Keratinocyte (primary cell): ENCODE results near the gene PTPRN2. TPM values are rescaled to one million over a fixed set of nuclear protein-coding genes. Genes with fewer than 3 reads are reported as not detected.

Experiments
- DNase-seq: peaks from one replicate; pipeline ENCODE4 v3.0.0-alpha.2; 2011; ENCODE audit warnings: low read depth, missing footprints, low spot score
- FAIRE-seq: peaks from 2 replicates; lab custom pipeline; 2011; peaks lifted over from hg19 to GRCh38; lab: Jason Lieb, UNC
- H2AFZ ChIP-seq: 2 replicates; pipeline ENCODE4 v1.6.0; 2012; ENCODE audit warnings: low read length, control low read depth, inconsistent platforms; ENCODE audit not compliant: control insufficient read depth
- H3K27ac ChIP-seq: 2 replicates; pipeline ENCODE4 v1.5.1; 2011; ENCODE audit warnings: low read length; ENCODE audit not compliant: control insufficient read depth, insufficient read depth
- H3K27me3 ChIP-seq: 3 replicates; pipeline ENCODE4 v1.6.0; 2011; ENCODE audit warnings: low read length; ENCODE audit not compliant: control insufficient read depth, insufficient read depth; ENCODE audit errors: extremely low read depth
- H3K36me3 ChIP-seq, 2 experiments: 2 replicates in 1 of 2; 3 replicates in 1 of 2; pipeline ENCODE4 v1.5.1; 2011; ENCODE audit warnings: low read length in 2 of 2, mild to moderate bottlenecking in 1 of 2; ENCODE audit not compliant: control insufficient read depth in 2 of 2, insufficient read depth in 2 of 2; ENCODE audit errors: extremely low read depth in 1 of 2
- H3K4me1 ChIP-seq: 3 replicates; pipeline ENCODE4 v1.5.1; 2011; ENCODE audit warnings: low read length; ENCODE audit not compliant: control insufficient read depth, insufficient read depth; ENCODE audit errors: extremely low read depth
- H3K4me2 ChIP-seq: 3 replicates; pipeline ENCODE4 v1.6.0; 2011; ENCODE audit warnings: low read depth, low read length; ENCODE audit not compliant: control insufficient read depth, insufficient read depth; ENCODE audit errors: extremely low read depth
- H3K4me3 ChIP-seq, 3 experiments: fragments of 200-600 bp in 1 of 3; sonication (generic) in 1 of 3; 2 replicates in 2 of 3; 3 replicates in 1 of 3; pipeline ENCODE4 v1.5.1; 2011 to 2016; ENCODE audit warnings: low read length in 3 of 3, mild to moderate bottlenecking in 3 of 3, control low read depth in 2 of 3, inconsistent platforms in 1 of 3, low read depth in 1 of 3, mixed read lengths in 1 of 3, mixed run types in 1 of 3, moderate library complexity in 1 of 3; ENCODE audit not compliant: control insufficient read depth in 2 of 3, insufficient read depth in 2 of 3; ENCODE audit errors: extremely low read depth in 1 of 3
- H3K79me2 ChIP-seq: 2 replicates; pipeline ENCODE4 v1.6.0; 2012; ENCODE audit warnings: low read length; ENCODE audit not compliant: control insufficient read depth, insufficient read depth
- H3K9ac ChIP-seq: 3 replicates; pipeline ENCODE4 v1.6.0; 2011; ENCODE audit warnings: low read length; ENCODE audit not compliant: control insufficient read depth, insufficient read depth; ENCODE audit errors: extremely low read depth
- H3K9me1 ChIP-seq: 3 replicates; pipeline ENCODE4 v1.6.0; 2011; ENCODE audit warnings: low read length; ENCODE audit not compliant: control insufficient read depth, insufficient read depth; ENCODE audit errors: extremely low read depth
- H3K9me3 ChIP-seq: 2 replicates; pipeline ENCODE4 v1.5.1; 2012; ENCODE audit warnings: low read depth, low read length; ENCODE audit not compliant: control insufficient read depth
- H4K20me1 ChIP-seq: 3 replicates; pipeline ENCODE4 v1.6.0; 2011; ENCODE audit warnings: low read length; ENCODE audit not compliant: control insufficient read depth, insufficient read depth; ENCODE audit errors: extremely low read depth
- CTCF ChIP-seq, 3 experiments: IDR thresholded peaks in 1 of 3; conservative IDR thresholded peaks in 1 of 3; optimal IDR thresholded peaks in 1 of 3; 2 replicates in 2 of 3; 3 replicates in 1 of 3; pipeline versions ENCODE3 to v1.5.1; 2011; ENCODE audit warnings: low read length in 3 of 3, mild to moderate bottlenecking in 3 of 3, moderate library complexity in 2 of 3, control low read depth in 1 of 3, inconsistent platforms in 1 of 3; ENCODE audit not compliant: insufficient read depth in 2 of 3; ENCODE audit errors: extremely low read depth in 1 of 3
- EZH2 ChIP-seq: IDR thresholded peaks from one replicate; pipeline ENCODE4 v1.6.1; 2012; ENCODE audit warnings: inconsistent platforms, mild to moderate bottlenecking, low read length, moderate library complexity
- dilution Hi-C: fragments of 300-500 bp; cut with MboI; formaldehyde crosslinking; loops from one replicate; pipeline ENCODE4 v1.7.0; 2020; ENCODE audit warnings: low sequenced_read_pairs; ENCODE audit not compliant: extremely low pct_ligation_motif_present
- polyA plus RNA-seq, 5 experiments: library from polyadenylated mRNA; depleted of rRNA in 3 of 5; stranded (reverse) in 3 of 5; stranded (forward) in 1 of 5; unstranded in 1 of 5; fragments of >200 nt; gene quantifications; 1 replicate in 1 of 5; 2 replicates in 3 of 5; 3 replicates in 1 of 5; pipeline versions ENCODE4 v1.2.1 to v1.2.3, GENCODE V29; 2011 to 2012; ENCODE audit warnings: missing spikeins in 2 of 5, low read depth in 1 of 5, low replicate concordance in 1 of 5

The PTPRN2 gene
- polyA plus RNA-seq, 1 donor (not counting 4 experiments of a cell fraction or from before 2014, with no cell fraction given): not detected

GRCh38 chr7:158431055-158431940 lies 156.3 kb downstream of the PTPRN2 start:
- Histone ChIP-seq H2AFZ (no peak overlapping the region), H3K4me1 (no peaks in the 10 kb centered on the region), H3K27me3 (no peaks in the 10 kb centered on the region), H3K79me2 (no peaks in the 10 kb centered on the region), H3K4me3 (no peak overlapping the region), H3K4me2 (no peak overlapping the region), H3K27ac (no peak overlapping the region), H3K9me3 (peaks cover 4% of the 10 kb centered on the region), H3K9me1 (no peaks in the 10 kb centered on the region), H3K36me3 (no peaks in the 10 kb centered on the region), H4K20me1 (no peaks in the 10 kb centered on the region), H3K9ac (no peak overlapping the region)
- FAIRE-seq (no peak), DNase-seq (no peak)
- no peak for TF ChIP-seq EZH2
- no peak for TF ChIP-seq CTCF (optimal IDR thresholded peaks at IDR 0.05 in 1 of 3, IDR thresholded peaks at IDR 0.05 in 1 of 3, conservative IDR thresholded peaks at IDR 0.05 in 1 of 3; ENCODE audit: extremely low read depth in 1 of 3, insufficient read depth in 2 of 3, low read length in 3 of 3)
- dilution Hi-C loops: no loop called here

GRCh38 chr7:158430308-158431034 lies 157.2 kb downstream of the PTPRN2 start:
- H3K27me3 ChIP-seq: no peaks in the 10 kb centered on the region
- H2AFZ ChIP-seq: no peak overlapping the region
- FAIRE-seq: no peak
- dilution Hi-C loops: no loop called here
- H3K79me2 ChIP-seq: no peaks in the 10 kb centered on the region
- no peak overlapping the region for H3K27ac ChIP-seq
- H3K9me1 ChIP-seq: no peaks in the 10 kb centered on the region
- H3K4me3 ChIP-seq: no peak overlapping the region
- TF ChIP-seq EZH2 (no peak), CTCF (optimal IDR thresholded peaks at IDR 0.05 in 1 of 3, IDR thresholded peaks at IDR 0.05 in 1 of 3, conservative IDR thresholded peaks at IDR 0.05 in 1 of 3; ENCODE audit: extremely low read depth in 1 of 3, insufficient read depth in 2 of 3, low read length in 3 of 3) (no peak)
- no peak overlapping the region for H3K4me2 ChIP-seq
- H3K4me1 ChIP-seq: no peaks in the 10 kb centered on the region
- no peaks in the 10 kb centered on the region for H4K20me1 ChIP-seq
- DNase-seq: no peak
- peaks cover 4% of the 10 kb centered on the region for H3K9me3 ChIP-seq
- H3K36me3 ChIP-seq: no peaks in the 10 kb centered on the region
- no peak overlapping the region for H3K9ac ChIP-seq
